Retinal pigment epithelial cell (primary cell): Measurements from ENCODE around the gene CFAP119.

Source experiments
- DNase-seq: peaks from one replicate; pipeline ENCODE4 v3.0.0-alpha.2; 2010; ENCODE audit warnings: low read depth
- H3K4me3 ChIP-seq: 2 replicates; pipeline ENCODE4 v1.5.1; 2011; ENCODE audit warnings: mild to moderate bottlenecking, low read length, control low read depth, moderate library complexity
- CTCF ChIP-seq: conservative IDR thresholded peaks from 2 replicates; pipeline ENCODE4 v1.5.1; 2011; ENCODE audit warnings: low read depth, low read length, control low read depth, inconsistent platforms

The CFAP119 gene

GRCh38 chr16:30745082-30745481, 16.8 kb downstream of the CFAP119 start:
- TF ChIP-seq CTCF: no peak
- H3K4me3 ChIP-seq: no peak overlapping the region
- no peak for DNase-seq

DNA sequence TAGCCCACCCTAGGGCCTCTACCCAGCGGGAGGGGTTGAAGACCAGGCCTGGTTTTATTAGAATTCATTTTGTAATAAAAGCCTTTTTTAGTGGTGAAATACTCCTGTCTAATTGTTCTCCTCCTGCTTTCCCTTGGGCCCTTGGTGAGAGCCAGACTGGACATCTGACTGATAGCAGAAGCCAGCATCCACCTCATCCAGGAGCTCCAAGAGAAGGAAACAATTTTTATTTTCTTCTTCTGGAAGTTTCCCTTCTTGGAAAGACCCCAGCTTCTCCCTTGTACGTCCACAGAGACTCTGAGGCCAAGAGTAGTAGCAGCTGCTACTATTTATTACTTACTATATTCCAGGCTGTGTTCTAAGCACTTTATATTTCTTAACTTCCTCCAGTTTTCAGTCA, 17.7 kb downstream of the CFAP119 start:
- no peak for TF ChIP-seq CTCF
- no peak overlapping the region for H3K4me3 ChIP-seq
- DNase-seq: no peak

DNA sequence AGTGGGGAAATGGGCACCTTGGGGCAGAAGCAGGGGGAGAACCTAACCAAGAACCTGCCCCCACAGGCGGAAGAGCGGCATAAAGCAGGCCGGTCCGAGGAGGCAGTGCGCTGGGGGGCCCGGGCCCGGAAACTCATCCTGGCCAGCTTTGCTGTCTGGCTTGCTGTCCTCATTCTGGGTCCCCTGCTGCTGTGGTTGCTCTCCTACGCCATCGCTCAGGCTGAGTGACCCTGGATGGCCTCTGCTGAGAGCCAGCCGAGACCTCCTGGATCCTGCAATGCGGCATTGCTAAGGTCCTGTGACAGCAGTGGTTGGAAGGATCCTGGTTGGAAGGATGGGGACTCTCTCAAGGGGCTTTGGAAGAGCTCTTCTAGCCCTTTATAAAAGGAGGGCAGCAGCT, 18.1 kb downstream of the CFAP119 start:
- no peak overlapping the region for H3K4me3 ChIP-seq
- TF ChIP-seq CTCF: no peak
- no peak for DNase-seq

- peak; percentile 83 for DNase-seq
- TF ChIP-seq CTCF: no peak
- H3K4me3 ChIP-seq: no peak overlapping the region
Observed at GRCh38 chr16:30741461-30741914, 20.4 kb downstream of the CFAP119 start.

DNA sequence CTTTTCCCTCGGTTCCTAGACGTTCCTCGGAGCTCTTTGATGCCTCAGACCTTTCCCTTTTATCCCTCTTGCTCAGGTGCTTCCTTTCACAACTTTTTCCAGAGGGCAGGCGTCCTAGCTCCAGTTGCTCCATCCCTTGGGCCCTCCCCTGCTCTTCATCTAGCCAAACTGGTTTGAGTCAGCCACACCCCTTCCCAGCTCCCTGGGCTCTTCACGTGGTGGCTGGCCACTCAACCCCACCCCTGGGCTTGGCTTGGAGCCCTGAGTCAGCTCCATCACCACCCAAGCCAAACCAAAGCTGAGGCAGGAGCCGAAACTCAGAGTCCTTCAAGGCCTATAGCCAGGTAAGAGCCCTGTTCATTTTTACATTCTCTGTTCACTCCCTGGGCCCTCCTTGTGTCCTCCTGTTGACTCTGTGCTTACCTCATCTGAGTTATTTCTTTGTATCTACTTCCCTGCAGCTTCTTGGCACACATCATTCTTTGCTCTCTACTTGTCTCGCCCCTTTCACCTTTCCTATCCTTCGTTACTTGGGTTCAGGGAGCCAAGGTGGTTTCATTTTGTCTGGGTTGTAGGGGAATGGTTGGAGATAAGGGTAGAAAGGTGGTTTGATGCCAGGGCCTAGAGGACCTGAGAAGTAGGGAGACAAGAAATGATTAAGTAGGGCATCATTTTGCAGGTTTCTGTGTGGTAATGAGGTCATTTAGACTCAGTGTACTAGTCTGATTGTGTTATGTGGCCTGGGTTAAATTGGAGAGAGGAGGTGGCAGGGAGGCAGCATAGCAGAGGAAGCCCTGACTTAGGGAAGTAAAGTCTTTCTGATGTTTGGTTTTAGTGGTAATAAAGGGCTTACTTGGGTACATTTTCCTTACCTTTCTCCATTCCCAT, 21.3 kb downstream of the CFAP119 start:
- H3K4me3 ChIP-seq: no peak overlapping the region
- DNase-seq: peak; percentile 34
- no peak for TF ChIP-seq CTCF

GRCh38 chr16:30738984-30739951, 22.6 kb downstream of the CFAP119 start:
- no peak for TF ChIP-seq CTCF

More at GRCh38 chr16:30738984-30739951, 22.6 kb downstream of the CFAP119 start:
- no peak overlapping the region for H3K4me3 ChIP-seq
- DNase-seq: no peak
